ENCODE results near the gene AKNA.

DNA sequence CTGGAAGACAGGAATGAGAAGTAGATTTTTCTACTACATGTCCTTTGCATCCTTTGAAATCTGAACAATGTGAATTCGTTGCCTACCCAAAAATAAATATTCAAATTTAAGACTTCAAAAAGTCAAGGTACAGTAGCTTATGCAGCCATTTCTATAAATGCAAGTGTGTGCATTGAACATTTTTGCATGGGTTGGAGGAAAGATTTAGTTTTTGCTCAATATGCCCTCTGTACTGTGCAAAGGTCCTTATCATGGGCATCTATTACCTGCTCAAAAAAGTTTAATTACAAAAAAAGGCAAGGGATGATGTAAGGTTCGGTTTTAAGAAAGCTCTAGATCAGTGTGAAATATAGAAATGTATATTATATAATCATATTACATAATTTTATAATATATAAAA lies 22.6 kb downstream of the AKNA start:
- TF ChIP-seq, protein P1, sequence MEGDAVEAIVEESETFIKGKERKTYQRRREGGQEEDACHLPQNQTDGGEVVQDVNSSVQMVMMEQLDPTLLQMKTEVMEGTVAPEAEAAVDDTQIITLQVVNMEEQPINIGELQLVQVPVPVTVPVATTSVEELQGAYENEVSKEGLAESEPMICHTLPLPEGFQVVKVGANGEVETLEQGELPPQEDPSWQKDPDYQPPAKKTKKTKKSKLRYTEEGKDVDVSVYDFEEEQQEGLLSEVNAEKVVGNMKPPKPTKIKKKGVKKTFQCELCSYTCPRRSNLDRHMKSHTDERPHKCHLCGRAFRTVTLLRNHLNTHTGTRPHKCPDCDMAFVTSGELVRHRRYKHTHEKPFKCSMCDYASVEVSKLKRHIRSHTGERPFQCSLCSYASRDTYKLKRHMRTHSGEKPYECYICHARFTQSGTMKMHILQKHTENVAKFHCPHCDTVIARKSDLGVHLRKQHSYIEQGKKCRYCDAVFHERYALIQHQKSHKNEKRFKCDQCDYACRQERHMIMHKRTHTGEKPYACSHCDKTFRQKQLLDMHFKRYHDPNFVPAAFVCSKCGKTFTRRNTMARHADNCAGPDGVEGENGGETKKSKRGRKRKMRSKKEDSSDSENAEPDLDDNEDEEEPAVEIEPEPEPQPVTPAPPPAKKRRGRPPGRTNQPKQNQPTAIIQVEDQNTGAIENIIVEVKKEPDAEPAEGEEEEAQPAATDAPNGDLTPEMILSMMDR (IDR thresholded peaks at IDR 0.05): no peak
- no peak for TF ChIP-seq POLR2A (IDR thresholded peaks at IDR 0.05)

Data from vagina (tissue), 2 donors.